K562 (cell line): ENCODE results near the gene SLC5A5. TPM values are rescaled to one million over a fixed set of nuclear protein-coding genes. Genes with fewer than 3 reads are reported as not detected.

Source experiments
- GABPB1 ChIP-seq: sonication (generic); formaldehyde crosslinking; IDR thresholded peaks from 2 replicates; pipeline ENCODE4 v1.8.0; 2022; ENCODE audit warnings: mild to moderate bottlenecking, missing genetic modification reagents
- HDAC1 ChIP-seq, 2 experiments: fragments of 450-650 bp; IDR thresholded peaks; 2 replicates each; pipeline ENCODE4 v1.6.1; 2016 to 2017; ENCODE audit warnings: inconsistent platforms in 1 of 2, mild to moderate bottlenecking in 1 of 2, moderate library complexity in 1 of 2
- MYC ChIP-seq, 2 experiments: fragments of 250-450 bp in 1 of 2; sonication (Bioruptor Pico) in 1 of 2; IDR thresholded peaks; 2 replicates each; pipeline versions ENCODE4 v1.5.1 to v1.6.1; 2012 to 2021; ENCODE audit warnings: low read depth in 2 of 2, borderline replicate concordance in 1 of 2, improper control_type of control experiment in 1 of 2, low read length in 1 of 2, mild to moderate bottlenecking in 1 of 2, moderate library complexity in 1 of 2
- RAD51 ChIP-seq: fragments of 450-650 bp; IDR thresholded peaks from 2 replicates; pipeline ENCODE4 v1.7.1; 2016; ENCODE audit warnings: low read depth, mild to moderate bottlenecking, borderline replicate concordance
- SIN3A ChIP-seq, 2 experiments: fragments of 150-350 bp in 1 of 2; IDR thresholded peaks; 2 replicates each; pipeline ENCODE4 v1.6.1; 2011 to 2016; ENCODE audit warnings: borderline replicate concordance in 2 of 2, low read depth in 2 of 2, low read length in 2 of 2, mild to moderate bottlenecking in 2 of 2, moderate library complexity in 2 of 2; ENCODE audit not compliant: control insufficient read depth in 1 of 2
- TAF1 ChIP-seq: IDR thresholded peaks from 2 replicates; pipeline ENCODE4 v1.6.1; 2011; ENCODE audit warnings: mild to moderate bottlenecking, low read length, moderate library complexity; ENCODE audit not compliant: insufficient read depth, control insufficient read depth, severe bottlenecking; ENCODE audit errors: extremely low read depth
- TBP ChIP-seq: optimal IDR thresholded peaks from 2 replicates; pipeline ENCODE3; 2011; ENCODE audit warnings: low read depth, low read length, improper control_type of control experiment
- ZBTB12 ChIP-seq: fragments of 250-450 bp; sonication (Bioruptor Pico); IDR thresholded peaks from 2 replicates; pipeline ENCODE4 v1.4.0; 2020
- ZBTB26 ChIP-seq: fragments of 450-650 bp; formaldehyde crosslinking; IDR thresholded peaks from 2 replicates; pipeline ENCODE4 v1.4.0; 2022; ENCODE audit warnings: missing genetic modification characterization
- ZBTB7A ChIP-seq: IDR thresholded peaks from 2 replicates; pipeline ENCODE4 v1.6.1; 2011; ENCODE audit warnings: low read depth, mild to moderate bottlenecking, low read length, moderate library complexity, borderline replicate concordance; ENCODE audit not compliant: control insufficient read depth
- ZFP36 ChIP-seq: fragments of 150-350 bp; IDR thresholded peaks from 2 replicates; pipeline ENCODE4 v1.6.1; 2018; ENCODE audit warnings: low read length, low read depth; ENCODE audit not compliant: partially characterized antibody
- ZNF143 ChIP-seq: sonication (generic); formaldehyde crosslinking; IDR thresholded peaks from 2 replicates; pipeline ENCODE4 v1.9.0; 2022; ENCODE audit warnings: mild to moderate bottlenecking, missing genetic modification reagents
- ZNF408 ChIP-seq: fragments of 250-450 bp; sonication (Bioruptor Pico); IDR thresholded peaks from 2 replicates; pipeline ENCODE4 v1.4.0; 2020; ENCODE audit warnings: low read depth, mild to moderate bottlenecking, moderate library complexity
- polyA plus RNA-seq, 8 experiments: library from polyadenylated mRNA; depleted of rRNA in 4 of 8; stranded (reverse) in 5 of 8; unstranded in 3 of 8; fragments of >200 nt; fragmentation: Nextera tagmentation in 2 of 8; fragmentation: Illumina TruSeq in 1 of 8; extraction: Ambion mirVana in 2 of 8; extraction: Trizol in 1 of 8; gene quantifications; 2 replicates each; pipeline versions ENCODE4 v1.2.1 to v1.2.3, GENCODE V29; 2011 to 2014; ENCODE audit warnings: inconsistent platforms in 1 of 8, missing spikeins in 1 of 8
- total RNA-seq, 7 experiments: library from RNA; depleted of rRNA in 6 of 7; stranded (reverse); fragments of >200 nt in 6 of 7; fragmentation: Illumina TruSeq in 2 of 7; extraction: Trizol in 2 of 7; gene quantifications; 2 replicates each; pipeline versions ENCODE4 v1.2.1 to v1.2.3, GENCODE V29; 2011 to 2021; ENCODE audit warnings: low replicate concordance in 1 of 7
- TF ChIP-seq, protein P1 (sequence below), 2 experiments: IDR thresholded peaks; 2 replicates each; pipeline ENCODE4 v1.6.1; 2012; ENCODE audit warnings: improper control_type of control experiment in 2 of 2, low read depth in 2 of 2, low read length in 2 of 2, borderline replicate concordance in 1 of 2

SLC5A5 gene
- total and polyA plus RNA-seq, 9 of the 15 experiments (the other 6 are each of a cell fraction or from before 2014, with no cell fraction given): 0.10 to 0.73 (median 0.23) TPM

GRCh38 chr19:17943274-17944221, 71.8 kb downstream of the SLC5A5 start (continued):
- TF ChIP-seq, protein P1, sequence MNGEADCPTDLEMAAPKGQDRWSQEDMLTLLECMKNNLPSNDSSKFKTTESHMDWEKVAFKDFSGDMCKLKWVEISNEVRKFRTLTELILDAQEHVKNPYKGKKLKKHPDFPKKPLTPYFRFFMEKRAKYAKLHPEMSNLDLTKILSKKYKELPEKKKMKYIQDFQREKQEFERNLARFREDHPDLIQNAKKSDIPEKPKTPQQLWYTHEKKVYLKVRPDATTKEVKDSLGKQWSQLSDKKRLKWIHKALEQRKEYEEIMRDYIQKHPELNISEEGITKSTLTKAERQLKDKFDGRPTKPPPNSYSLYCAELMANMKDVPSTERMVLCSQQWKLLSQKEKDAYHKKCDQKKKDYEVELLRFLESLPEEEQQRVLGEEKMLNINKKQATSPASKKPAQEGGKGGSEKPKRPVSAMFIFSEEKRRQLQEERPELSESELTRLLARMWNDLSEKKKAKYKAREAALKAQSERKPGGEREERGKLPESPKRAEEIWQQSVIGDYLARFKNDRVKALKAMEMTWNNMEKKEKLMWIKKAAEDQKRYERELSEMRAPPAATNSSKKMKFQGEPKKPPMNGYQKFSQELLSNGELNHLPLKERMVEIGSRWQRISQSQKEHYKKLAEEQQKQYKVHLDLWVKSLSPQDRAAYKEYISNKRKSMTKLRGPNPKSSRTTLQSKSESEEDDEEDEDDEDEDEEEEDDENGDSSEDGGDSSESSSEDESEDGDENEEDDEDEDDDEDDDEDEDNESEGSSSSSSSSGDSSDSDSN (IDR thresholded peaks at IDR 0.05; ENCODE audit: borderline replicate concordance in 1 of 2, low read depth in 2 of 2, low read length in 2 of 2): 0 out of 4 replicates have a peak, but pooled peaks of 1 of the 2 experiments have one; percentile 15
- TF ChIP-seq ZBTB26 (CRISPR knock-in tag): no peak
- TF ChIP-seq TBP: peak; percentile 65
- TF ChIP-seq TAF1: peak; percentile 44
- 0 out of 2 replicates have a peak, but pooled peaks have one; percentile 32 for TF ChIP-seq ZNF408 (CRISPR knock-in tag)
- TF ChIP-seq RAD51: no peak
- no peak for TF ChIP-seq ZNF143 (CRISPR knock-in tag)
- TF ChIP-seq GABPB1 (CRISPR knock-in tag): peak; percentile 18; the same call in 1 of the 2 replicates
- TF ChIP-seq HDAC1 (IDR thresholded peaks at IDR 0.05): 0 out of 4 replicates have a peak, but pooled peaks of 1 of the 2 experiments have one; percentile 23
- TF ChIP-seq ZBTB12: no peak
- TF ChIP-seq ZBTB7A: peak; percentile 22; the same call in 1 of the 2 replicates
- 0 out of 4 replicates have a peak, but pooled peaks of 1 of the 2 experiments have one; percentile 39 for TF ChIP-seq SIN3A (IDR thresholded peaks at IDR 0.05; ENCODE audit: borderline replicate concordance in 2 of 2, control insufficient read depth in 1 of 2, low read depth in 2 of 2, low read length in 2 of 2)
- peak; percentile 7 for TF ChIP-seq ZFP36
- TF ChIP-seq MYC (IDR thresholded peaks at IDR 0.05; ENCODE audit: low read depth, low read length): peak; percentile 52; the same call in 1 of the 2 replicates
- no peak for TF ChIP-seq MYC (CRISPR knock-in tag; IDR thresholded peaks at IDR 0.05; ENCODE audit: borderline replicate concordance, low read depth)
